Activated CD8-positive, alpha-beta T cell treated with anti-CD3 and anti-CD28 coated beads for 36 hours (primary cell): ENCODE data around the gene LIPG. TPM values are rescaled to one million over a fixed set of nuclear protein-coding genes. Genes with fewer than 3 reads are reported as not detected.

Source experiments
- ATAC-seq: fragments of 200-7000 bp; cut with Tn5 transposase; one replicate; pipeline ENCODE4 v1.10.0; 2021; ENCODE audit warnings: mild to moderate bottlenecking, moderate library complexity
- CTCF ChIA-PET: fragments of 350-600 bp; sonication (Branson Sonifier 250); formaldehyde crosslinking; loops from one replicate; lab custom pipeline; 2021; ENCODE audit warnings: antibody characterized with exemption; lab: Charles Lee
- POLR2A ChIA-PET: fragments of 350-600 bp; sonication (Branson Sonifier 250); formaldehyde crosslinking; loops from one replicate; lab custom pipeline; 2021; ENCODE audit warnings: antibody characterized with exemption; lab: Charles Lee
- DNase-seq: peaks from one replicate; pipeline ENCODE4 v3.0.0-alpha.2; 2020
- H3K27ac Mint-ChIP-seq: one replicate; pipeline ENCODE4 v1.8.0; 2021; ENCODE audit warnings: mild to moderate bottlenecking, mixed read lengths
- H3K27me3 Mint-ChIP-seq: one replicate; pipeline ENCODE4 v1.8.0; 2021; ENCODE audit warnings: mixed read lengths
- H3K36me3 Mint-ChIP-seq: one replicate; pipeline ENCODE4 v1.8.0; 2021; ENCODE audit warnings: low read depth, mixed read lengths
- H3K4me1 Mint-ChIP-seq: one replicate; pipeline ENCODE4 v1.8.0; 2021; ENCODE audit warnings: low read depth, mixed read lengths
- H3K4me3 Mint-ChIP-seq: one replicate; pipeline ENCODE4 v1.8.0; 2021; ENCODE audit warnings: mild to moderate bottlenecking, moderate library complexity, mixed read lengths
- H3K9me3 Mint-ChIP-seq: one replicate; pipeline ENCODE4 v1.8.0; 2021; ENCODE audit warnings: mixed read lengths
- CTCF ChIP-seq: fragments of 200-600 bp; IDR thresholded peaks from one replicate; pipeline ENCODE4 v1.8.0; 2022; ENCODE audit warnings: antibody characterized with exemption, mild to moderate bottlenecking
- intact Hi-C: fragments of 100-400 bp; cut with micrococcal nuclease; formaldehyde crosslinking; loops from one replicate; pipeline ENCODE4 v1.10.0; 2022
- total RNA-seq, 2 experiments: library from RNA; stranded (reverse); gene quantifications; one replicate each; pipeline ENCODE4 v1.2.3, GENCODE V29; 2021

LIPG gene
- total RNA-seq, 2 experiments from 2014 or later = 0.18 to 0.27 TPM

DNA sequence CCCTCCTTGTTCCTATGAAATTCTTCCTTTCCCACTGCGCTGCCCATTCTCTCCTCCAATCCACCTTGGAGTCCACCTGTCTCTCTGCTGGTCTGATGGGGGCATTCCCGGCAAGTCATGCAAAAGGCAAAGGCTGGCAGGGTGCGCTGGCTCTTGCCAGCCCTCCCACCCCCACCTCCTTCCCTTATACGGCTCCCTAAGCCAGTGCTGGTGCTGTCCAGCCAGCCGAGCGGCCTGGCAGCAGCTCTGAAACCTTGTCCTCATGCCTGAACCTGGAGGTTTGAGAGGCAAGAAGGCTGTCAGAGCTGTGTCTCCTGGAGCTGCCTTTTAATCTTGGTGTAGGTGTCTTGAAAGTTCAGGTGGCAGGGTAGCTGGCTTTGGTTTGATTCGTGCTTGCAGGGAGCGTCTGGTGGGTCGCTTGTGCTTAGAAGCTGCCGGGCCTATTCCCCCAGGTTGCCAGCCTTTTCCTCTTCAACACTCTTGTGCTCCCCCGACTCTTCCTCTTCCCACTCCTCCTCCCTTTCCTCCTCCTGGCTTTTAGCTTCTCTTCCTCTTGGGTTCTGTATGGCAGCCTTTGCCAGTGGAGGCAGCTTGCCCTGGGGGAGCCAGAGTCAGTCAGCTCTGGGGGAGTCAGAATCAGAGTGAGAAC, 748 bp downstream of the LIPG start:
- DNase-seq (no peak), ATAC-seq (no peak)
- no peak for TF ChIP-seq CTCF
- H3K4me1 Mint-ChIP-seq = peaks cover 28% of the 10 kb centered on the region
- no peak overlapping the region for H3K27ac Mint-ChIP-seq
- peaks cover 65% of the 10 kb centered on the region for H3K27me3 Mint-ChIP-seq
- ChIA-PET CTCF (interaction anchor here (0.7 kb wide), 1 partner anchor 296 kb away, joined by 4 read pairs; no protein-coding TSS in a partner anchor), POLR2A (no interaction called here)
- H3K9me3 Mint-ChIP-seq = no peaks in the 10 kb centered on the region
- H3K36me3 Mint-ChIP-seq = no peaks in the 10 kb centered on the region
- peak overlapping the region; percentile 61 for H3K4me3 Mint-ChIP-seq
- intact Hi-C loops = no loop called here

- DNase-seq (no peak), ATAC-seq (peak; percentile 45)
- CTCF ChIA-PET = interaction anchor here (0.7 kb wide), 1 partner anchor 295 kb away, joined by 4 read pairs; no protein-coding TSS in a partner anchor
- Mint-ChIP-seq H3K27me3 (peaks cover 65% of the 10 kb centered on the region), H3K4me3 (peak overlapping the region; percentile 61), H3K9me3 (no peaks in the 10 kb centered on the region), H3K36me3 (no peaks in the 10 kb centered on the region), H3K4me1 (peaks cover 28% of the 10 kb centered on the region), H3K27ac (no peak overlapping the region)
- intact Hi-C loops = no loop called here
- POLR2A ChIA-PET = no interaction called here
- no peak for TF ChIP-seq CTCF
Observed at GRCh38 chr18:49563130-49563540, 1.3 kb downstream of the LIPG start.

GRCh38 chr18:49563701-49564517, 2.1 kb downstream of the LIPG start:
- Mint-ChIP-seq H3K4me3 (no peak overlapping the region), H3K27me3 (peaks cover 62% of the 10 kb centered on the region), H3K27ac (no peak overlapping the region), H3K36me3 (no peaks in the 10 kb centered on the region), H3K4me1 (peaks cover 28% of the 10 kb centered on the region), H3K9me3 (no peaks in the 10 kb centered on the region)
- ChIA-PET CTCF (no interaction called here), POLR2A (no interaction called here)
- no peak for DNase-seq
- no peak for TF ChIP-seq CTCF
- no peak for ATAC-seq
- intact Hi-C loops = no loop called here

DNA sequence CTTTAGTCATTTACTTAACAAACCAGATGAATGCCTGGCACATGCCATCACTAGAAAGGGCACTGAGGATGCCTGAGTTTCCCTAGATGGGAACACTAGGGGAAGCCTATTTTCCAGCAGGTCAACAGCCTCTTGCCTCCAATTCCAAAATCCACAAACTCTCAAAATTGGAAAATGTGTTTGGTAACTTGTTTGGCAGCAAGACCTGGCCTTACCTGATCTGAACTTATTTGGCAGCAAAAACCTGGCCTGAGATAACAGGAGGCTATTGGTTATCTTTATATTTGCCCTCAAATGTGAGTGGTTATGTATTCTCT, 2.6 kb downstream of the LIPG start:
- Mint-ChIP-seq H3K9me3 (no peaks in the 10 kb centered on the region), H3K27me3 (peaks cover 59% of the 10 kb centered on the region), H3K36me3 (no peaks in the 10 kb centered on the region), H3K27ac (no peak overlapping the region), H3K4me1 (peaks cover 28% of the 10 kb centered on the region), H3K4me3 (no peak overlapping the region)
- ATAC-seq = no peak
- no peak for TF ChIP-seq CTCF
- ChIA-PET POLR2A (no interaction called here), CTCF (no interaction called here)
- DNase-seq = no peak
- intact Hi-C loops = no loop called here

GRCh38 chr18:49565101-49565500, 3.2 kb downstream of the LIPG start:
- POLR2A ChIA-PET = no interaction called here

More at GRCh38 chr18:49565101-49565500, 3.2 kb downstream of the LIPG start:
- Mint-ChIP-seq H3K27ac (no peak overlapping the region), H3K27me3 (peaks cover 56% of the 10 kb centered on the region), H3K36me3 (no peaks in the 10 kb centered on the region), H3K4me1 (peaks cover 28% of the 10 kb centered on the region), H3K9me3 (no peaks in the 10 kb centered on the region), H3K4me3 (no peak overlapping the region)
- CTCF ChIA-PET = interaction anchor here (1.2 to 1.5 kb wide), 2 partner anchors 31 to 291 kb away, joined by 3 read pairs; no protein-coding TSS in a partner anchor
- TF ChIP-seq CTCF = no peak
- DNase-seq (no peak), ATAC-seq (no peak)
- intact Hi-C loops = no loop called here
